Thymus (tissue), 11 donors: ENCODE data around the gene TDP1. TPM values are rescaled to one million over a fixed set of nuclear protein-coding genes. Genes with fewer than 3 reads are reported as not detected.

Experiments
- DNase-seq, 9 donors: peaks; one replicate each; pipeline ENCODE4 v3.0.0-alpha.2; 2013; ENCODE audit warnings: low spot score in 9 of 9, low read depth in 6 of 9, missing footprints in 1 of 9
- H3K27ac ChIP-seq, 2 donors: one replicate each; pipeline ENCODE4 v1.5.1; 2013; ENCODE audit warnings: control low read depth in 1 of 2, low read depth in 1 of 2, low read length in 1 of 2, mild to moderate bottlenecking in 1 of 2, moderate library complexity in 1 of 2
- H3K27me3 ChIP-seq, 2 donors: one replicate each; pipeline ENCODE4 v1.5.1; 2013; ENCODE audit warnings: low read length in 1 of 2; ENCODE audit not compliant: control insufficient read depth in 2 of 2, insufficient read depth in 1 of 2
- H3K36me3 ChIP-seq, 2 donors: one replicate each; pipeline ENCODE4 v1.5.1; 2013; ENCODE audit warnings: low read length in 1 of 2, mild to moderate bottlenecking in 1 of 2, moderate library complexity in 1 of 2; ENCODE audit not compliant: control insufficient read depth in 2 of 2, insufficient read depth in 2 of 2
- H3K4me1 ChIP-seq, 2 donors: one replicate each; pipeline ENCODE4 v1.5.1; 2013; ENCODE audit warnings: low read length in 2 of 2; ENCODE audit not compliant: control insufficient read depth in 2 of 2, insufficient read depth in 2 of 2
- H3K4me3 ChIP-seq, 2 donors: one replicate each; pipeline ENCODE4 v1.5.1; 2013; ENCODE audit warnings: low read length in 2 of 2, control low read depth in 1 of 2, mild to moderate bottlenecking in 1 of 2
- H3K9me3 ChIP-seq, 2 donors: one replicate each; pipeline ENCODE4 v1.5.1; 2013; ENCODE audit warnings: low read length in 1 of 2, mild to moderate bottlenecking in 1 of 2; ENCODE audit not compliant: control insufficient read depth in 2 of 2, insufficient read depth in 1 of 2
- WGBS: extraction: QIAGEN DNeasy Blood & Tissue Kit; methylation state at CpG from one replicate; pipeline ENCODE4 v1.1.7; 2013; 5-methylcytosine and 5-hydroxymethylcytosine counted together
- polyA plus RNA-seq: library from polyadenylated mRNA; stranded (reverse); fragments of 200-250 nt; gene quantifications from one replicate; pipeline ENCODE4 v1.2.3, GENCODE V29; 2013
- total RNA-seq: library from RNA; stranded (reverse); fragments of 120-200 nt; gene quantifications from one replicate; pipeline ENCODE4 v1.2.4, GENCODE V29; 2013
- donor health status: healthy.

The TDP1 gene
- total and polyA plus RNA-seq, 2 donors = 12.5 to 31.4 TPM

- H3K4me1 ChIP-seq = no peaks in the 10 kb centered on the region
- H3K4me3 ChIP-seq = no peak overlapping the region
- H3K36me3 ChIP-seq = peaks cover 25 to 36% of the 10 kb centered on the region in 2 donors
- no peak overlapping the region for H3K27ac ChIP-seq
- H3K27me3 ChIP-seq = no peaks in the 10 kb centered on the region
- DNase-seq = no peak
- no peaks in the 10 kb centered on the region for H3K9me3 ChIP-seq
- WGBS = 98% methylated on average over 9 of the region's 9 CpGs
Measured at GRCh38 chr14:90042496-90043252, 86.9 kb downstream of the TDP1 start.

GRCh38 chr14:90045616-90046015, 89.9 kb downstream of the TDP1 start:
- Histone ChIP-seq H3K4me3 (no peak overlapping the region), H3K4me1 (no peaks in the 10 kb centered on the region), H3K27me3 (no peaks in the 10 kb centered on the region), H3K36me3 (peaks cover 25 to 28% of the 10 kb centered on the region in 2 donors), H3K27ac (no peak overlapping the region), H3K9me3 (no peaks in the 10 kb centered on the region)
- 100% methylated on average over 2 of the region's 2 CpGs for WGBS
- DNase-seq = no peak

- no peaks in the 10 kb centered on the region for H3K9me3 ChIP-seq
- H3K4me3 ChIP-seq = no peak overlapping the region
- peaks cover 0 to 4% of the 10 kb centered on the region in 2 donors for H3K27me3 ChIP-seq
- no peaks in the 10 kb centered on the region for H3K4me1 ChIP-seq
- DNase-seq = no peak
- peaks cover 5 to 7% of the 10 kb centered on the region in 2 donors for H3K36me3 ChIP-seq
- 97% methylated on average over 3 of the region's 3 CpGs for WGBS
- no peak overlapping the region for H3K27ac ChIP-seq
Measured at GRCh38 chr14:90049390-90049789, 93.7 kb downstream of the TDP1 start.

GRCh38 chr14:90050271-90050670, 94.5 kb downstream of the TDP1 start:
- Histone ChIP-seq H3K9me3 (no peaks in the 10 kb centered on the region), H3K27ac (no peak overlapping the region), H3K4me1 (no peaks in the 10 kb centered on the region), H3K4me3 (no peak overlapping the region), H3K36me3 (no peaks in the 10 kb centered on the region), H3K27me3 (peaks cover 0 to 4% of the 10 kb centered on the region in 2 donors)
- no peak for DNase-seq
- 97% methylated on average over 4 of the region's 4 CpGs for WGBS

GRCh38 chr14:90053044-90053443, 97.3 kb downstream of the TDP1 start:
- WGBS = 92% methylated on average over 2 of the region's 2 CpGs
- no peak overlapping the region for H3K4me3 ChIP-seq
- H3K4me1 ChIP-seq = no peaks in the 10 kb centered on the region
- H3K9me3 ChIP-seq = no peaks in the 10 kb centered on the region
- no peak overlapping the region for H3K27ac ChIP-seq
- no peaks in the 10 kb centered on the region for H3K36me3 ChIP-seq
- DNase-seq = no peak
- peaks cover 0 to 14% of the 10 kb centered on the region in 2 donors for H3K27me3 ChIP-seq

- WGBS = 95% methylated on average over 1 of the region's 1 CpG
Measured at GRCh38 chr14:90054803-90055202, 99.1 kb downstream of the TDP1 start.

GRCh38 chr14:90056826-90057225, 101.1 kb downstream of the TDP1 start:
- no peak overlapping the region for H3K27ac ChIP-seq
- H3K36me3 ChIP-seq = no peaks in the 10 kb centered on the region
- H3K4me1 ChIP-seq = peaks cover 7 to 14% of the 10 kb centered on the region in 2 donors
- no peak for DNase-seq
- H3K27me3 ChIP-seq = peaks cover 28 to 44% of the 10 kb centered on the region in 2 donors
- 72% methylated on average over 8 of the region's 8 CpGs for WGBS
- peaks cover 0 to 3% of the 10 kb centered on the region in 2 donors for H3K9me3 ChIP-seq
- no peak overlapping the region for H3K4me3 ChIP-seq

More at GRCh38 chr14:90054803-90055202, 99.1 kb downstream of the TDP1 start:
- no peak for DNase-seq
- Histone ChIP-seq H3K27me3 (peaks cover 7 to 27% of the 10 kb centered on the region in 2 donors), H3K4me1 (no peaks in the 10 kb centered on the region), H3K27ac (no peak overlapping the region), H3K9me3 (no peaks in the 10 kb centered on the region), H3K36me3 (no peaks in the 10 kb centered on the region), H3K4me3 (no peak overlapping the region)

- peaks cover 11 to 21% of the 10 kb centered on the region in 2 donors for H3K4me1 ChIP-seq
- peaks cover 1 to 3% of the 10 kb centered on the region in 2 donors for H3K9me3 ChIP-seq
- H3K27me3 ChIP-seq = peaks cover 43 to 64% of the 10 kb centered on the region in 2 donors
- no peak overlapping the region for H3K4me3 ChIP-seq
- H3K36me3 ChIP-seq = no peaks in the 10 kb centered on the region
- DNase-seq = no peak
- WGBS = 95% methylated on average over 7 of the region's 7 CpGs
- no peak overlapping the region for H3K27ac ChIP-seq
Measured at GRCh38 chr14:90058876-90059458, 103.2 kb downstream of the TDP1 start.

- peaks cover 11 to 21% of the 10 kb centered on the region in 2 donors for H3K4me1 ChIP-seq
- no peaks in the 10 kb centered on the region for H3K36me3 ChIP-seq
- no peak overlapping the region for H3K27ac ChIP-seq
- H3K9me3 ChIP-seq = peaks cover 1 to 3% of the 10 kb centered on the region in 2 donors
- peak overlapping the region; percentile 21 to 50 for H3K4me3 ChIP-seq
- 1% methylated on average over 80 of the region's 80 CpGs for WGBS
- H3K27me3 ChIP-seq = peaks cover 50 to 76% of the 10 kb centered on the region in 2 donors
- peak in 5 of 9 donors; percentile 18 to 65 (median 37) for DNase-seq
Measured at GRCh38 chr14:90060312-90060964, 104.7 kb downstream of the TDP1 start.
